ENCODE measurements around the gene VRK2. TPM values are rescaled to one million over a fixed set of nuclear protein-coding genes. Genes with fewer than 3 reads are reported as not detected.

VRK2 gene
- total RNA-seq, 1 donor from 2014 or later = 33.6 TPM

Other genes starting within 250 kb of the VRK2 start
- gene FANCL, start 194.5 kb downstream of the VRK2 start, total RNA-seq = 9.7 and 25.8 TPM in 2 replicates